DOHH2 (cell line): ENCODE data around the gene ELOVL5.

Experiments
- H3F3A ChIP-seq: fragments of 200-600 bp; sonication (generic), shearing (Covaris generic); 2 replicates; pipeline ENCODE4 v1.6.0; 2016; ENCODE audit warnings: antibody characterized with exemption, mild to moderate bottlenecking; ENCODE audit not compliant: control insufficient read depth, insufficient read depth
- H3K27ac ChIP-seq: fragments of 200-600 bp; sonication (generic); 2 replicates; pipeline ENCODE4 v1.5.1; 2014; ENCODE audit warnings: low read depth, mild to moderate bottlenecking, low read length, moderate library complexity
- H3K27me3 ChIP-seq: fragments of 200-600 bp; sonication (generic); 2 replicates; pipeline ENCODE4 v1.6.1; 2014; ENCODE audit warnings: mild to moderate bottlenecking, low read length, mixed read lengths; ENCODE audit not compliant: control insufficient read depth
- H3K36me3 ChIP-seq: fragments of 200-600 bp; sonication (generic); 2 replicates; pipeline ENCODE4 v1.6.1; 2014; ENCODE audit warnings: mild to moderate bottlenecking, low read length, moderate library complexity, mixed read lengths; ENCODE audit not compliant: control insufficient read depth
- H3K4me1 ChIP-seq: fragments of 200-600 bp; sonication (generic); 2 replicates; pipeline ENCODE4 v1.6.1; 2014; ENCODE audit warnings: mild to moderate bottlenecking, low read length, mixed read lengths; ENCODE audit not compliant: control insufficient read depth
- H3K4me2 ChIP-seq: fragments of 200-600 bp; sonication (generic); 2 replicates; pipeline ENCODE4 v1.6.0; 2014; ENCODE audit warnings: mild to moderate bottlenecking, low read length, moderate library complexity
- H3K4me3 ChIP-seq: fragments of 200-600 bp; sonication (generic); 2 replicates; pipeline ENCODE4 v1.5.1; 2014; ENCODE audit warnings: mild to moderate bottlenecking, low read length, mixed read lengths
- H3K79me2 ChIP-seq: fragments of 200-600 bp; sonication (generic); 2 replicates; pipeline ENCODE4 v1.6.1; 2014; ENCODE audit warnings: mild to moderate bottlenecking, low read length, mixed read lengths; ENCODE audit not compliant: control insufficient read depth
- H3K9me2 ChIP-seq: fragments of 200-600 bp; sonication (generic); replicated peaks from 2 replicates; pipeline ENCODE4 v1.6.1; 2014; ENCODE audit warnings: mild to moderate bottlenecking, low read length, mixed read lengths; ENCODE audit not compliant: control insufficient read depth
- H3K9me3 ChIP-seq: fragments of 200-600 bp; sonication (generic); 2 replicates; pipeline ENCODE4 v1.6.1; 2014; ENCODE audit warnings: antibody characterized with exemption, low read length, mixed read lengths; ENCODE audit not compliant: control insufficient read depth, insufficient read depth
- H4K20me1 ChIP-seq: fragments of 200-600 bp; sonication (generic); 2 replicates; pipeline ENCODE4 v1.6.0; 2014; ENCODE audit warnings: low read depth, mild to moderate bottlenecking, antibody characterized with exemption, low read length, moderate library complexity; ENCODE audit not compliant: control insufficient read depth, insufficient read depth
- CTCF ChIP-seq: fragments of 200-600 bp; sonication (generic); IDR thresholded peaks from one replicate; pipeline ENCODE4 v1.5.1; 2014; ENCODE audit warnings: antibody characterized with exemption, mild to moderate bottlenecking, low read depth, low read length; ENCODE audit not compliant: poor library complexity, severe bottlenecking
- EZH2phosphoT487 ChIP-seq: fragments of 200-600 bp; sonication (generic); IDR thresholded peaks from 2 replicates; pipeline ENCODE4 v1.6.1; 2017; ENCODE audit warnings: borderline replicate concordance, mild to moderate bottlenecking, antibody characterized with exemption, low read length, moderate library complexity, mixed read lengths

Gene ELOVL5

GRCh38 chr6:53328375-53328774, 20.4 kb downstream of the ELOVL5 start:
- H3K4me2 ChIP-seq, result no peak overlapping the region
- no peaks in the 10 kb centered on the region for H3F3A ChIP-seq
- H3K27ac ChIP-seq, result no peak overlapping the region
- TF ChIP-seq CTCF, result no peak
- no peak for TF ChIP-seq EZH2phosphoT487
- no peaks in the 10 kb centered on the region for H3K9me2 ChIP-seq
- no peaks in the 10 kb centered on the region for H3K9me3 ChIP-seq
- H3K4me1 ChIP-seq, result no peaks in the 10 kb centered on the region
- H3K79me2 ChIP-seq, result peaks cover 97% of the 10 kb centered on the region
- peaks cover 10% of the 10 kb centered on the region for H4K20me1 ChIP-seq
- H3K27me3 ChIP-seq, result no peaks in the 10 kb centered on the region
- H3K36me3 ChIP-seq, result peaks cover 46% of the 10 kb centered on the region
- H3K4me3 ChIP-seq, result no peak overlapping the region

DNA sequence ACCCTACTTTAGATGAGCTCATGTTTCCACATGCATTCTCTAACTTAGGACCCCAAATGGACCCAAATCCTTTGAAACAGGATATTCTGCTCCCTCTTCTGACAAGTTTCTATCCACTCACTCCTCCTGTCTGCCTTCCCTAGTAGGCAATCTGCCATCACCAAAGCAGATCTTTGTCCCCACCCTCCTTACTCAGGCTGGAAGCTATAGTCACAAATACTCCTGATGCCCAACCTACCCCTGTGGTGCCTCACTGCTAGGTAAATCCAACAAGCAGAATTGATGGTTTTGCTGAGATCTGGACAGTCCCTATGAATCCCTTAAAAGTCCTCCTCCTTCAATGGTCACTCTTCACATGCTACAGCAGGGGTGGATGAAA, 21.7 kb downstream of the ELOVL5 start:
- TF ChIP-seq EZH2phosphoT487 (no peak), CTCF (no peak)
- Histone ChIP-seq H3K4me3 (no peak overlapping the region), H3K27me3 (no peaks in the 10 kb centered on the region), H3K36me3 (peaks cover 32% of the 10 kb centered on the region), H3K9me2 (no peaks in the 10 kb centered on the region), H3K27ac (no peak overlapping the region), H3K4me2 (no peak overlapping the region), H3F3A (no peaks in the 10 kb centered on the region), H3K9me3 (no peaks in the 10 kb centered on the region), H3K4me1 (no peaks in the 10 kb centered on the region), H3K79me2 (peaks cover 97% of the 10 kb centered on the region), H4K20me1 (peaks cover 13% of the 10 kb centered on the region)

DNA sequence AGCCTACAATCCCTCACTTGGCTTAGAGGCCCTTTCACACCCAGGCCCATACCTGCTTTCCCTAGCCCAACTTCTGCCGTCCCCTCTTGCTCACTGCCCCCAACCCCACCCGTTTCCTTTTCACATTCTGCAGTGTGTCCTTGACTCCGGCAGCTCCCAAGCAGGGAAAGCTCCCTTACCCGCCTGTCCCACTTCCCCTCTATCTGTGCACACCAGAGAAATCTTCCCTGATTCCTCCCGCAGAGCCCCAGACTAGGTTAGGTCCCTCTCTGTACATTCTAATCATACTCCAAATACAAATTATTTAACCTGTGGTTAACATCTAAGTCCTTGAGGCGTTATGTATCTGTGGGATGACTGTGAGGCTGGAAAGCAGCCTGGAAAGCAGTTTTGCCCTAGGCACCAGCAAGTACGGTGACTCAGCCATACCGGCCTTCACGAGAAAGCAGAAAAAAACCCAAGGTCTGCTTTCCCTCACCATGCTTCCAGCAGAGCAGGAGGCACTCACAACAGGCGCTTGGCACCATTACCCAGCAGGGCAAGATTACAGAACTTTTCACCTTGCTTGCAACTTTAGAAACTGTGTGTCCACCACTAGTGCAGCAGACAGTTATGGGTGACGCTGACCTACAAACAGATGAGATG, 22.3 kb downstream of the ELOVL5 start:
- Histone ChIP-seq H3K4me3 (no peak overlapping the region), H3K4me2 (no peak overlapping the region), H3K9me3 (no peaks in the 10 kb centered on the region), H3K27ac (no peak overlapping the region), H3K27me3 (no peaks in the 10 kb centered on the region), H3K9me2 (no peaks in the 10 kb centered on the region), H3K36me3 (peaks cover 27% of the 10 kb centered on the region), H3K79me2 (peaks cover 97% of the 10 kb centered on the region), H3K4me1 (no peaks in the 10 kb centered on the region), H4K20me1 (peaks cover 18% of the 10 kb centered on the region), H3F3A (no peaks in the 10 kb centered on the region)
- TF ChIP-seq EZH2phosphoT487 (no peak), CTCF (no peak)
